ENCODE measurements around the gene TOR2A. TPM values are rescaled to one million over a fixed set of nuclear protein-coding genes. Genes with fewer than 3 reads are reported as not detected.

Gene TOR2A
- total RNA-seq, 1 experiment from 2014 or later: 14.4 TPM

- no peaks in the 10 kb centered on the region for H3K36me3 Mint-ChIP-seq
- POLR2A ChIA-PET: no interaction called here
- no peaks in the 10 kb centered on the region for H3K27me3 Mint-ChIP-seq (ENCODE audit: low read depth)
- H3K9me3 Mint-ChIP-seq: peaks cover 3% of the 10 kb centered on the region
- H3K4me1 Mint-ChIP-seq: peaks cover 22% of the 10 kb centered on the region
- no peak overlapping the region for H3K4me3 Mint-ChIP-seq
- ATAC-seq (no peak), DNase-seq (ENCODE audit: low spot score) (no peak)
- CTCF ChIA-PET: interaction anchor here (0.9 to 2.2 kb wide), 3 partner anchors 22 to 156 kb away, joined by 3 to 24 read pairs (median 3); partner anchors contain the start of gene TOR2A
- TF ChIP-seq OVOL2 (CRISPR knock-in tag; IDR thresholded peaks at IDR 0.05; ENCODE audit: borderline replicate concordance): no peak
- TF ChIP-seq TEAD1 (CRISPR knock-in tag; IDR thresholded peaks at IDR 0.05): no peak
- H3K27ac Mint-ChIP-seq: no peak overlapping the region
Measured at GRCh38 chr9:127712867-127713266, 22.2 kb downstream of the TOR2A start.

DNA sequence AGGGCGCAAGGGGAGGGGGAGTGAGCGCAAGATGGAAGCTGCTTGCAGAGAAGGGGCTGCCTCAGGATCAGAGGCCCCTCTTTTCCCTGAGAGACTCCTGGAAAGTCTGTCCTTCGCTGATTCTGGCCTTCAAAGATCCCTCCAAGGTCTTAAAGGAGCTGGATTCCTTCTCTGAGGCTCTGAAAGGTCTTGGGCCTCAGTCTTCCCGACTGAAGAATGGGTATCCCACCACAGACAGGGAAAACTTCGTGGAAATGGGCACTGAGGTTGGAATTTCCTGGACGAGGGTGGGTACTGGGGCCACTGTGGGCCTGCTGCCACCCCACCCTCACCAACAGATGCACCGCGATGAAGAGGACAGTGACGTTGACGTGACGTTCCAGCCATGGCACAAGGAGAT lies 22.7 kb downstream of the TOR2A start:
- H3K4me3 Mint-ChIP-seq: no peak overlapping the region
- ChIA-PET CTCF (interaction anchor here (0.9 to 2.2 kb wide), 8 partner anchors 13 to 316 kb away, joined by 3 to 24 read pairs (median 4); partner anchors contain the start of genes SLC2A8 and TOR2A), POLR2A (no interaction called here)
- H3K4me1 Mint-ChIP-seq: peaks cover 22% of the 10 kb centered on the region
- TF ChIP-seq STAT6 (CRISPR knock-in tag; conservative IDR thresholded peaks at IDR 0.05; ENCODE audit: low read depth): no peak
- no peak for TF ChIP-seq RORB (CRISPR knock-in tag; IDR thresholded peaks at IDR 0.05)
- TF ChIP-seq GTF2I (CRISPR knock-in tag; conservative IDR thresholded peaks at IDR 0.05): peak; percentile 84
- no peak for TF ChIP-seq CREB1 (CRISPR knock-in tag; IDR thresholded peaks at IDR 0.05)
- no peak for ATAC-seq
- no peaks in the 10 kb centered on the region for H3K36me3 Mint-ChIP-seq
- no peak for DNase-seq (ENCODE audit: low spot score)
- H3K27me3 Mint-ChIP-seq (ENCODE audit: low read depth): no peaks in the 10 kb centered on the region
- H3K27ac Mint-ChIP-seq: no peak overlapping the region; the same call in 1 of the 2 replicates
- H3K9me3 Mint-ChIP-seq: peaks cover 3% of the 10 kb centered on the region

DNA sequence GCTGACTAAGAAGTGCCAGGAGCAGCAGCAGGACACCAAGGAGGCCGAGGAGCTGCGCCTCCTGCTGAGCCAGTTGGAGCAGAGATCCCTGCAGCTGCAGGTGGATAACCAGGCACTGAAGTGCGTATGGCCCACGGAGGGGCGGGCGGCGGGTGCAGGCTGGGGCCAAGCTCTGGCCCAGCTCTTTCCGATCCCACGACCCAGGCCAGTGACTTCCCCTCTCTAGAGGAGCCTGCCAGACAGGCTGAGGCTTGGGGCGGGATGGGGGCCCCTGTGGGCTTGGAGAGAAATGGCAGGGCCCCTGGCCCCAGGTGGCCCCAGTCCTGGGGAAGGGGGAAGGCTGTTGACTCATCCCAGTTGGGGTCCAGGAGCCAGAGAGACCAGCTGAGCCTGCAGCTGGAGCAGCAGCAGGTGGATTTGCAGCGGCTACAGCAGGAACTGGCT lies 23.2 kb downstream of the TOR2A start:
- no peak overlapping the region for H3K27ac Mint-ChIP-seq
- no peaks in the 10 kb centered on the region for H3K27me3 Mint-ChIP-seq (ENCODE audit: low read depth)
- DNase-seq (ENCODE audit: low spot score) (peak; percentile 52), ATAC-seq (peak; percentile 5)
- TF ChIP-seq ZNF423 (CRISPR knock-in tag; IDR thresholded peaks at IDR 0.05) (peak; percentile 86), NFE2L1 (CRISPR knock-in tag; IDR thresholded peaks at IDR 0.05) (no peak), ZNF671 (CRISPR knock-in tag; IDR thresholded peaks at IDR 0.05) (no peak), ELF4 (CRISPR knock-in tag; IDR thresholded peaks at IDR 0.05; ENCODE audit: low read depth) (no peak), NFATC4 (CRISPR knock-in tag; IDR thresholded peaks at IDR 0.05) (no peak)
- H3K4me3 Mint-ChIP-seq: no peak overlapping the region
- POLR2A ChIA-PET: no interaction called here
- peaks cover 3% of the 10 kb centered on the region for H3K9me3 Mint-ChIP-seq
- no peaks in the 10 kb centered on the region for H3K36me3 Mint-ChIP-seq
- CTCF ChIA-PET: interaction anchor here (0.6 to 2.2 kb wide), 11 partner anchors 13 to 315 kb away, joined by 3 to 24 read pairs (median 3); partner anchors contain the start of genes SLC2A8 and TOR2A
- H3K4me1 Mint-ChIP-seq: peaks cover 23% of the 10 kb centered on the region

- POLR2A ChIA-PET: no interaction called here
- Mint-ChIP-seq H3K27ac (no peak overlapping the region), H3K4me3 (no peak overlapping the region), H3K9me3 (peaks cover 3% of the 10 kb centered on the region), H3K4me1 (peaks cover 25% of the 10 kb centered on the region), H3K27me3 (ENCODE audit: low read depth) (no peaks in the 10 kb centered on the region), H3K36me3 (no peaks in the 10 kb centered on the region)
- ATAC-seq (no peak), DNase-seq (ENCODE audit: low spot score) (no peak)
- CTCF ChIA-PET: interaction anchor here (0.6 to 2.2 kb wide), 10 partner anchors 14 to 315 kb away, joined by 3 to 24 read pairs (median 3); partner anchors contain the start of genes SLC2A8 and TOR2A
- TF ChIP-seq EMX1 (CRISPR knock-in tag; IDR thresholded peaks at IDR 0.05): no peak
- no peak for TF ChIP-seq ZNF671 (CRISPR knock-in tag; IDR thresholded peaks at IDR 0.05)
- TF ChIP-seq, protein P1, sequence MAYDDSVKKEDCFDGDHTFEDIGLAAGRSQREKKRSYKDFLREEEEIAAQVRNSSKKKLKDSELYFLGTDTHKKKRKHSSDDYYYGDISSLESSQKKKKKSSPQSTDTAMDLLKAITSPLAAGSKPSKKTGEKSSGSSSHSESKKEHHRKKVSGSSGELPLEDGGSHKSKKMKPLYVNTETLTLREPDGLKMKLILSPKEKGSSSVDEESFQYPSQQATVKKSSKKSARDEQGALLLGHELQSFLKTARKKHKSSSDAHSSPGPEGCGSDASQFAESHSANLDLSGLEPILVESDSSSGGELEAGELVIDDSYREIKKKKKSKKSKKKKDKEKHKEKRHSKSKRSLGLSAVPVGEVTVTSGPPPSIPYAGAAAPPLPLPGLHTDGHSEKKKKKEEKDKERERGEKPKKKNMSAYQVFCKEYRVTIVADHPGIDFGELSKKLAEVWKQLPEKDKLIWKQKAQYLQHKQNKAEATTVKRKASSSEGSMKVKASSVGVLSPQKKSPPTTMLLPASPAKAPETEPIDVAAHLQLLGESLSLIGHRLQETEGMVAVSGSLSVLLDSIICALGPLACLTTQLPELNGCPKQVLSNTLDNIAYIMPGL (CRISPR knock-in tag; IDR thresholded peaks at IDR 0.05): no peak
- no peak for TF ChIP-seq FOXK1 (CRISPR knock-in tag; IDR thresholded peaks at IDR 0.05)
- TF ChIP-seq ZNF219 (CRISPR knock-in tag; IDR thresholded peaks at IDR 0.05; ENCODE audit: borderline replicate concordance): no peak
- no peak for TF ChIP-seq MYBL2 (CRISPR knock-in tag; IDR thresholded peaks at IDR 0.05)
- TF ChIP-seq ZBTB21 (CRISPR knock-in tag; IDR thresholded peaks at IDR 0.05; ENCODE audit: borderline replicate concordance): no peak
- no peak for TF ChIP-seq STAT6 (CRISPR knock-in tag; conservative IDR thresholded peaks at IDR 0.05; ENCODE audit: low read depth)
- TF ChIP-seq, protein P2, sequence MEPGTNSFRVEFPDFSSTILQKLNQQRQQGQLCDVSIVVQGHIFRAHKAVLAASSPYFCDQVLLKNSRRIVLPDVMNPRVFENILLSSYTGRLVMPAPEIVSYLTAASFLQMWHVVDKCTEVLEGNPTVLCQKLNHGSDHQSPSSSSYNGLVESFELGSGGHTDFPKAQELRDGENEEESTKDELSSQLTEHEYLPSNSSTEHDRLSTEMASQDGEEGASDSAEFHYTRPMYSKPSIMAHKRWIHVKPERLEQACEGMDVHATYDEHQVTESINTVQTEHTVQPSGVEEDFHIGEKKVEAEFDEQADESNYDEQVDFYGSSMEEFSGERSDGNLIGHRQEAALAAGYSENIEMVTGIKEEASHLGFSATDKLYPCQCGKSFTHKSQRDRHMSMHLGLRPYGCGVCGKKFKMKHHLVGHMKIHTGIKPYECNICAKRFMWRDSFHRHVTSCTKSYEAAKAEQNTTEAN (CRISPR knock-in tag; IDR thresholded peaks at IDR 0.05): no peak
Measured at GRCh38 chr9:127711226-127711701, 23.8 kb downstream of the TOR2A start.
